Right ventricle myocardium superior (tissue), 1 donor: ENCODE results near the gene PDLIM7. TPM values are rescaled to one million over a fixed set of nuclear protein-coding genes. Genes with fewer than 3 reads are reported as not detected.

Experiments
- ATAC-seq: fragments of 200-7000 bp; cut with Tn5 transposase; one replicate; pipeline ENCODE4 v1.9.1; 2020; ENCODE audit warnings: mild to moderate bottlenecking; ENCODE audit not compliant: poor library complexity
- DNase-seq: peaks from one replicate; pipeline ENCODE4 v3.0.0-alpha.2; 2020
- intact Hi-C: fragments of 100-400 bp; cut with DNase I; formaldehyde crosslinking; loops from one replicate; pipeline ENCODE4 v1.11.2; 2022
- total RNA-seq: library from RNA; stranded (reverse); fragmentation: NEBNext Ultra II Directional; extraction: Animal tissue kit (Norgen Biotek cat#: 25700); gene quantifications from one replicate; pipeline ENCODE4 v1.2.1, GENCODE V29; 2021
- donor health status: DM: no; HTN: yes; CAD: no; lungs with severe emphysema.

Gene PDLIM7
- total RNA-seq, 1 donor from 2014 or later = 37.0 TPM

GRCh38 chr5:177483042-177483441 is 14.4 kb downstream of the PDLIM7 start:
- DNase-seq (no peak), ATAC-seq (no peak)
- intact Hi-C loops = no loop called here

- DNase-seq = no peak
- no peak for ATAC-seq
- intact Hi-C loops = no loop called here
Observed at GRCh38 chr5:177482359-177482795, 15.0 kb downstream of the PDLIM7 start.

GRCh38 chr5:177479774-177480173 is 17.6 kb downstream of the PDLIM7 start:
- intact Hi-C loops = no loop called here
- peak; percentile 7 for ATAC-seq
- DNase-seq = no peak

GRCh38 chr5:177478711-177479646 is 18.4 kb downstream of the PDLIM7 start:
- intact Hi-C loops = no loop called here
- DNase-seq = peak; percentile 94

GRCh38 chr5:177477701-177478477 is 19.5 kb downstream of the PDLIM7 start:
- ATAC-seq (no peak), DNase-seq (no peak)
- intact Hi-C loops = no loop called here

More at GRCh38 chr5:177478711-177479646, 18.4 kb downstream of the PDLIM7 start:
- ATAC-seq = peak; percentile 95

GRCh38 chr5:177476531-177477233 is 20.7 kb downstream of the PDLIM7 start:
- peak; percentile 66 for DNase-seq
- no peak for ATAC-seq
- intact Hi-C loops = no loop called here

- DNase-seq (no peak), ATAC-seq (no peak)
- intact Hi-C loops = no loop called here
Observed at GRCh38 chr5:177475563-177476427, 21.6 kb downstream of the PDLIM7 start.

GRCh38 chr5:177474846-177475562 is 22.4 kb downstream of the PDLIM7 start:
- intact Hi-C loops = no loop called here
- DNase-seq (no peak), ATAC-seq (no peak)

GRCh38 chr5:177474002-177474476 is 23.4 kb downstream of the PDLIM7 start:
- ATAC-seq (no peak), DNase-seq (no peak)
- intact Hi-C loops = no loop called here

- DNase-seq (peak; percentile 71), ATAC-seq (peak; percentile 35)
- intact Hi-C loops = no loop called here
Observed at GRCh38 chr5:177473443-177474001, 23.9 kb downstream of the PDLIM7 start, which contains the start of gene DBN1. DBN1 (minus strand) TSS chr5:177473634; CDS start chr5:177473521, 113 bp downstream.

GRCh38 chr5:177472460-177473442 is 24.7 kb downstream of the PDLIM7 start:
- DNase-seq = no peak

GRCh38 chr5:177471610-177472356 is 25.6 kb downstream of the PDLIM7 start:
- ATAC-seq (peak; percentile 49), DNase-seq (peak; percentile 86)
- intact Hi-C loops = no loop called here

More at GRCh38 chr5:177472460-177473442, 24.7 kb downstream of the PDLIM7 start:
- ATAC-seq = peak; percentile 5
- intact Hi-C loops = no loop called here

- intact Hi-C loops = no loop called here
- no peak for ATAC-seq
Observed at GRCh38 chr5:177470759-177471536, 26.5 kb downstream of the PDLIM7 start.

GRCh38 chr5:177469750-177470525 is 27.5 kb downstream of the PDLIM7 start:
- no peak for DNase-seq

More at GRCh38 chr5:177470759-177471536, 26.5 kb downstream of the PDLIM7 start:
- DNase-seq = no peak

More at GRCh38 chr5:177469750-177470525, 27.5 kb downstream of the PDLIM7 start:
- intact Hi-C loops = no loop called here
- no peak for ATAC-seq
